HG02885 (cell line): ENCODE measurements around the gene C16orf78.

Experiments
- ATAC-seq: cut with Tn5 transposase; IDR thresholded peaks from one replicate; pipeline ENCODE4 v1.9.1; 2021; ENCODE audit warnings: mild to moderate bottlenecking; ENCODE audit not compliant: unreplicated experiment, poor library complexity

Gene C16orf78

DNA sequence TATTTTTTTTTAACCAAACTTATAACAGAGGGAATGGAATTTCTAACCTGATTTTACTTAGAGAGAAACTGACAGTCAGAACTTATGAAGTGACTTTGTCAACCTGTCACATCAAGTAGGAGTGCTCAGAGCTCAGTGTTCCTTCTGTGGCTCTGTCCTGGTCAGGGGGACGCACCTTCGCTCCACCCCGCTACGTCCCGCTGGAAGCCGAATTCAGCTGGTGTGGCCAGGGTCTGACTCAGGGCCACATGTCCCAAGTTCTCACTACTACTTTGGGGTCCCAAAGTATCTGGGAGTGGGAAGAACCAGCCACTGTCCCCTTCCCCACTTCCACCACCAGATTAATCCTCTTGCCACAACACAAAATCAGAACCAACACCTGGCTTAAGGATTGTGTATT lies 51.4 kb downstream of the C16orf78 start:
- no peak for ATAC-seq

DNA sequence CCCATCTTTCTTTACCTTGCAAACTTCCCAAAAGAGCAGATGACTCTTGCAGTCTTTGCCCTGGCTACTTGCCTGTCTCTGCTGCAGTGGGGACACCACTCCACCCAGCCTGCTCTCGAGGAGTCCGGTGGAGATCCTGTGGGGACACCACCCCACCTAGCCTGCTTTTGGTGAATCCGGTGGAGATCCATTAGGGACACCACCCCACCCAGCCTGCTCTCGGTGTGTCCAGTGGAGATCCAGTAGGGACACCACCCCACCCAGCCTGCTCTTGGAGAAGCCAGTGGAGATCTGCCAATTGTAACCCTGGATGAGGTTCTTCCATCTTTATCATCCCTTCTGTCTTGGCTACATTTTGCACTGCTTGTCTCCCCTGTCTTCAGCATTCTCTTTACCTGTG lies 54.2 kb downstream of the C16orf78 start:
- no peak for ATAC-seq

DNA sequence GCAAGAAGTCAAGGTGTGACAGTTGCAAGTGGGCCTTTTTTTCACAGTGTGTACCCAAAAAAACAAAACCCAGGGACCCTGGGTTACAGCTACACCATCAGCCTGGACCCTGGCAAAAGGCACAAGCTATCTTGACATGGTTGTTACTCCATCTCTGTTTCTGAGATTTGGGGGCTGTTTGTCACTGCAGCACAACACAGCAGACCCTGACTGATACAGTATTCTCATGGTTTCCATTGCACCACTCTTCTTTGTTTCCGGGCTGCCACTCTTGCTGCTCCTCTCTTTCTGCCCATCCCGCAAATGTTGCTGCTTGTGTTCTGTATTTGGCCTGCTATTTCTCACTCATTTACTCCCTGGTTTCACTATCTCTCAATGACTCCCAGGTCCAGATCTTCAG lies 55.2 kb downstream of the C16orf78 start:
- no peak for ATAC-seq

DNA sequence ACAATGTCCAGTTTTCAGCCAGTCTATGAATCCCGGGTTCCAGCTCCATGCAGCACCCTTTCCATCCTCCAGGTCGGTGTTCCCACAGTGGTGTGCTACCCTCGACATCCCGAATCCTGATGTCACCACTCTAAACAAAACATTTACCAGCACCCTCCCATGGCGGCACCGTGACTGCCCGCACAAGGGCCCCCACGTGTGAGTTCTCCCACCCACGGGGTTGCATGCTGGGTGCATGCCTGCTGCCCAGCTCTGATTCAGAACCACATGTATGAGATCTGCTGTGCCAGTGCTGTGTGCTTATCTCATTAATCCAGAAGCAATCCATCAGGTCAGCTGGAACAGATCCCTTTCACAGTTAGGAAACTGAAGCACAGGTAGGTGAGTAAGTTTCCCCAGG lies 57.4 kb downstream of the C16orf78 start:
- no peak for ATAC-seq

DNA sequence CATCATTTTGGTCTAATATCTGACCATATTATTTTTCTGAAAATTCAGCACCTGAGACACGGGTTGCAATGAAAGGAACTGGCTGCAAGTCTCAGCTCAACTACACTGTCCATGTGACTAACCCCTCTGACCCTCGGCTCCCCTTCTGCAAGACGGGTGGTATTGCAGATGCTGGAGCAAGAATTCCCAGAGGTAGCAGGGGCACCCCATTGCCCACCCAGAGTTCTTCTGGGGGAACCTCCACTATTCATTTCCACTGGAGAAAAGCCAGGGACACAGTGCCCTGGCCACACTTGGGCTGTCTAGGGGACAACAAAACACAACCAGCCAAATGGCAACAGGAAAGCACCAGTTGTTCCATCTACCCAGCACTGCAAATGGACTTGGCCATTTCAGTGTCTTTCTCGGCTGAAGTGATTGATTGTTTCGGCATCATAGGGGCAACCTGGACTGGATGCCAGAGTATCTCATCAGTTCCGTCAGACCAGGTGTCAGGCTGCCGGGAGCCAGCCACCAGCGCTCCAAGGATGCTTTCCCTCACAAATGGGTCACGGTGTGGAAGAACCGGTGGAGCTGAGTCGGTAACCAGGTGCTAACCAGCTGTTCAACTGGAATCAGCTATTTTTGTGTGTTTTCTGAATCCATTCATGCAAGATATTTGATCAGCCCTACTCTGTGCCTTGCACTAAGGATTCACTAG lies 58.1 kb downstream of the C16orf78 start:
- ATAC-seq = no peak

DNA sequence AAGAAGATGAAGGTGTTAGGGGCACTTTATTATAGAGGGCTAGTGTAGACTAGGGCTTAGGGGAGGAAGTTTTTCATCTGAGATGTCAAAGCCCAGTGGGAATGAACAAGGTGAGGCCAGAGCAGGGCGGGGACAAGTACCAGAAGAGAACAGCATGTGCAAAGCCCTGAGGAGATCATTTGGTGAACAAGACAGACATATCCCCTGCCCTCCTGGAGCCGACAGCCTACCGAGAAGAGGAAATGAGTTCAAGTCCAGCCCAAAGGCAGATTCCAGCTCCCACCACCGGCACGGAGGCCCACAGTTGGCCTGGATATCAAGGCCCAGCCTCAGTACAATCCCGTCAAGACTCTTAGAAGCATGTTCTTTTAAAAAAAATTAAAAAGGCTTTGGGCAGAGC lies 61.1 kb downstream of the C16orf78 start:
- no peak for ATAC-seq

GRCh38 chr16:49436181-49436580 lies 62.6 kb downstream of the C16orf78 start:
- no peak for ATAC-seq

DNA sequence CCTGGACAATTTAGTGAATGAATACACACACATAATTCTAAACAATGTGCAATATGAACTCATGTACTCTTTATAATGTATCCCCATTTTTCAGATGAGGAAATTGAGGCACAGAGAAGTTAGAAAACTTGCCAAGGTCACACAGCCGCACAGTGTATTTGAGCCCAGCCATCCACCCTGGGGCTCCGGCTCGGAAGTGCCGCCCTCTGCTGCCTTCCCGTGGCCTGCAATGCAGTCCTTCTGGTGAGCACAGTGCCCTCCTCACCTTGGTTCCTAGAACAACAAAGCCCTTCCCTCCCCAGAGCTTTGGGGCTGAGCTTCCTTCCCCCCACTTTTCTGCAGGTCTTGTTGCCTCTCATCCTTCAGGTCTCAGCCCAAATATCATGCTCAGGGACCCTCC lies 63.7 kb downstream of the C16orf78 start:
- no peak for ATAC-seq

DNA sequence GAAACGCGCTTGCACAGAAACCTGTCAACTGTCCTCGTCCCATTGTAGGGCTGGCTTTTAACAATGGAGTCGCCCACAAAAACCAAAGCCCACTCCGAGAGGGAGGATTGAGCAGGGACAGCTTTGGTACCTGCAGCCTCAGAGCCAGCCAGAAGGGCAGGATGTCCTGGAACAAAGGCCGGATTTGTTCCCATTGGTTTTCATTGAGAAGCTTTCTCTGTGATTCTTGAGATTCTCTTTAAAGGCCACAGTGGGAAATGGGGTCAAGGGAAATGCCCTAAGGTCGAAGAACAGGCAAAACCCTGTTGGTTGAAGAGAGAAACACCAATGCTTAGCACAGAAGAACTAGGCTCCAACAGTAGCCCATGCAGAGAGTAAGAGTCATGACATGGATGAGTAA lies 65.4 kb downstream of the C16orf78 start:
- no peak for ATAC-seq

DNA sequence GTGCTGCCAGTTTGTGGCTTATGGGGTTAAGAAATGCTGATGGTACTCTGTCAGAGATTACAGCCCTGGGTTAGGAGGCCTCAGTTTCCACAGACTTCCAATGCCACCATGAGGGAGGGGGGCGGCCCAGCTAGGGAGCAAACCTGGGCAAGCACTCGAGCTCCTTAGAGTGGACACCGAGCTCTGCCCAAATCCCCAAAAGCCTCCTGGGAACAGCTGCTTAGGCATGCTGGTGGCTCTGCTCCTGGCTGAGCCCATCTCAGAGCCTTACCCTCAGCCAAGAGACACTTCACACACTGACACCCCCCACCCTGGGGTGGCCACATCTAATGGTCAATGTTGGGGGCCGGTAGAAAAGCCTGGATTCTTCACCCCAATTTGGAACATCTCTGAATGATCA lies 66.1 kb downstream of the C16orf78 start:
- no peak for ATAC-seq

GRCh38 chr16:49440156-49441065 lies 66.8 kb downstream of the C16orf78 start:
- ATAC-seq = no peak

GRCh38 chr16:49441366-49441780 lies 67.8 kb downstream of the C16orf78 start:
- ATAC-seq = peak; percentile 97

DNA sequence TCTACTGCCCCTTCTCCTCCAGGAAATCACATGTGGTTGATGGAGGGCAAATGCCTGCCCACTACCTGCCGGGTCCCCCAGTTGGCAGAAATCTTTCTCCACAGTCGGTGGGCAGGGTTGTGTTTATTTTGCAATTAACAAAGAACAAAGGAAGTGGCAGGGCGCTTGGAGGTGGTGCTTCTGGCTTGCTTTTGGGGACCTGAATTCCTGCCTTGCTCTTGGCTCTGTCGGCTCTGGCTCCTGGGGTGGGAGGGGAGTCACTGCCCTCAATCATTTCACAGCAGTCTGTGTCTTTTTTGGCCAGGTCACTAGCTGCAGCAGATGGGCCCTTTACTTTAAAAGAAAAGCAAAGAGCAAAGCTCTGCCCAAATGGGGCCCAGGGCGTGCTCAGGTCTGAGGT lies 69.2 kb downstream of the C16orf78 start:
- ATAC-seq = no peak

DNA sequence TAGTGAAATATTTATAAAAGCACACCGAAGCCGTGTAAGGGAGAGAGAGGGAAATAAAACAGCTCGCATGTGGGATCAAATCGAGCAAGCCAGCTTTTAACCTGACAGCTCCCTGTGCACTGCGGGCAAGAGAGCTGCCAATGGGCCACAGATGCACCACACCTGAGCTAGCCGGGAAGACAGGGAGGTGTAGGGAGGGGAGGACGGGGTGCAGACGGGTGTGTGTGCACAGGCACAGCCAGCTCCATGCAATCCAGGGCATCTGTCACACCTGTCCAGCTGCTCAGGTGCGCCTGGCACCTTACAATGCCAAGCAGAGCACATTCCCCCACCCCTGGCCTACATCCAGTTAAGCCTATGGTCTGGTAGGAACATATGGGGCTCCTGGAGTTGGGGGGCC lies 70.0 kb downstream of the C16orf78 start:
- no peak for ATAC-seq

- ATAC-seq = no peak
Measured at GRCh38 chr16:49446805-49447204, 73.2 kb downstream of the C16orf78 start.
